Liver (tissue), 9 donors: ENCODE data around the gene FAT1. TPM values are rescaled to one million over a fixed set of nuclear protein-coding genes. Genes with fewer than 3 reads are reported as not detected.

Experiments used
- DNase-seq: peaks from one replicate; pipeline ENCODE4 v3.0.0-alpha.2; 2017; ENCODE audit warnings: low spot score
- H3K27ac ChIP-seq, 2 donors: one replicate each; pipeline ENCODE4 v1.7.0; 2013; ENCODE audit warnings: inconsistent platforms in 2 of 2, low read length in 2 of 2, control low read depth in 1 of 2, low read depth in 1 of 2, mild to moderate bottlenecking in 1 of 2
- H3K27me3 ChIP-seq, 4 donors: one replicate each; pipeline versions ENCODE4 v1.6.1 to v1.7.0; 2013; ENCODE audit warnings: low read length in 3 of 4, inconsistent platforms in 1 of 4, mild to moderate bottlenecking in 1 of 4, moderate library complexity in 1 of 4; ENCODE audit not compliant: control insufficient read depth in 4 of 4, insufficient read depth in 4 of 4
- H3K36me3 ChIP-seq, 4 donors: one replicate each; pipeline versions ENCODE4 v1.6.1 to v1.7.0; 2013; ENCODE audit warnings: low read length in 3 of 4, mild to moderate bottlenecking in 3 of 4, low read depth in 1 of 4, moderate library complexity in 1 of 4; ENCODE audit not compliant: control insufficient read depth in 4 of 4, insufficient read depth in 3 of 4
- H3K4me1 ChIP-seq, 4 donors: one replicate each; pipeline versions ENCODE4 v1.6.1 to v1.7.0; 2013; ENCODE audit warnings: low read length in 3 of 4, mild to moderate bottlenecking in 3 of 4, moderate library complexity in 1 of 4; ENCODE audit not compliant: control insufficient read depth in 4 of 4, insufficient read depth in 4 of 4
- H3K4me3 ChIP-seq, 3 donors: one replicate each; pipeline versions ENCODE4 v1.6.1 to v1.7.0; 2013; ENCODE audit warnings: low read length in 3 of 3, control low read depth in 1 of 3, low read depth in 1 of 3, mild to moderate bottlenecking in 1 of 3
- H3K9ac ChIP-seq, 2 donors: one replicate each; pipeline ENCODE4 v1.7.0; 2013; ENCODE audit warnings: low read length in 2 of 2, mild to moderate bottlenecking in 2 of 2, moderate library complexity in 2 of 2, control low read depth in 1 of 2, low read depth in 1 of 2
- H3K9me3 ChIP-seq, 4 donors: one replicate each; pipeline versions ENCODE4 v1.6.1 to v1.7.0; 2013; ENCODE audit warnings: low read length in 3 of 4; ENCODE audit not compliant: control insufficient read depth in 4 of 4
- FOXA1 ChIP-seq: IDR thresholded peaks from 2 replicates; pipeline ENCODE4 v1.6.1; 2016; ENCODE audit warnings: antibody characterized with exemption
- FOXA2 ChIP-seq: IDR thresholded peaks from 2 replicates; pipeline ENCODE4 v1.6.1; 2016; ENCODE audit warnings: antibody characterized with exemption
- HNF4A ChIP-seq, 2 donors: conservative IDR thresholded peaks; 2 replicates each; pipeline ENCODE4 v1.6.1; 2016; ENCODE audit warnings: antibody characterized with exemption in 2 of 2, mild to moderate bottlenecking in 2 of 2
- HNF4G ChIP-seq: IDR thresholded peaks from 2 replicates; pipeline ENCODE4 v1.6.1; 2016; ENCODE audit warnings: antibody characterized with exemption
- JUND ChIP-seq, 2 donors: IDR thresholded peaks; 2 replicates each; pipeline ENCODE4 v1.6.1; 2016; ENCODE audit warnings: antibody characterized with exemption in 2 of 2
- NR2F2 ChIP-seq: IDR thresholded peaks from 2 replicates; pipeline ENCODE4 v1.6.1; 2016; ENCODE audit warnings: antibody characterized with exemption
- RAD21 ChIP-seq, 2 donors: IDR thresholded peaks; 2 replicates each; pipeline ENCODE4 v1.6.1; 2016; ENCODE audit warnings: antibody characterized with exemption in 2 of 2, mild to moderate bottlenecking in 2 of 2
- RXRA ChIP-seq, 2 donors: IDR thresholded peaks; 2 replicates each; pipeline ENCODE4 v1.6.1; 2017 to 2018; ENCODE audit warnings: antibody characterized with exemption in 2 of 2, mild to moderate bottlenecking in 1 of 2
- SP1 ChIP-seq: IDR thresholded peaks from 2 replicates; pipeline ENCODE4 v1.6.1; 2018; ENCODE audit warnings: antibody characterized with exemption, mild to moderate bottlenecking
- TAF1 ChIP-seq: conservative IDR thresholded peaks from 2 replicates; pipeline ENCODE4 v1.6.1; 2016; ENCODE audit warnings: antibody characterized with exemption, mild to moderate bottlenecking
- WGBS: extraction: QIAGEN DNeasy Blood & Tissue Kit; methylation state at CpG from one replicate; pipeline ENCODE4 v1.1.7; 2013; 5-methylcytosine and 5-hydroxymethylcytosine counted together
- polyA plus RNA-seq, 2 donors: library from polyadenylated mRNA; stranded (reverse) in 1 of 2; unstranded in 1 of 2; fragments of 200-250 nt in 1 of 2; fragments of >200 nt in 1 of 2; fragmentation: Nextera tagmentation in 1 of 2; extraction: Ambion mirVana in 1 of 2; gene quantifications; one replicate each; pipeline versions ENCODE4 v1.2.1 to v1.2.3, GENCODE V29; 2013 to 2015
- total RNA-seq, 2 donors: library from RNA; depleted of rRNA; stranded (reverse); fragments of >200 nt; gene quantifications; one replicate each; pipeline ENCODE4 v1.2.3, GENCODE V29; 2014
- TF ChIP-seq, protein P1 (sequence below): IDR thresholded peaks from 2 replicates; pipeline ENCODE4 v1.6.1; 2016; ENCODE audit warnings: antibody characterized with exemption
- TF ChIP-seq, protein P2 (sequence below): fragments of 150-350 bp; IDR thresholded peaks from 2 replicates; pipeline ENCODE4 v1.5.1; 2017; ENCODE audit warnings: improper control_type of control experiment, low read depth, low read length; ENCODE audit not compliant: missing input control
- TF ChIP-seq, protein P3 (sequence below): IDR thresholded peaks from 2 replicates; pipeline ENCODE4 v1.6.1; 2016; ENCODE audit warnings: antibody characterized with exemption
- TF ChIP-seq, protein P4 (sequence below): IDR thresholded peaks from 2 replicates; pipeline ENCODE4 v1.6.1; 2016; ENCODE audit warnings: antibody characterized with exemption, mild to moderate bottlenecking
- donor health status: healthy.
- donor health status: healthy.
- donor health status: healthy.
- donor health status: healthy.
- donor health status: healthy.

Gene FAT1
- total and polyA plus RNA-seq, 4 donors, result 10.0 to 48.0 (median 30.0) TPM

DNA sequence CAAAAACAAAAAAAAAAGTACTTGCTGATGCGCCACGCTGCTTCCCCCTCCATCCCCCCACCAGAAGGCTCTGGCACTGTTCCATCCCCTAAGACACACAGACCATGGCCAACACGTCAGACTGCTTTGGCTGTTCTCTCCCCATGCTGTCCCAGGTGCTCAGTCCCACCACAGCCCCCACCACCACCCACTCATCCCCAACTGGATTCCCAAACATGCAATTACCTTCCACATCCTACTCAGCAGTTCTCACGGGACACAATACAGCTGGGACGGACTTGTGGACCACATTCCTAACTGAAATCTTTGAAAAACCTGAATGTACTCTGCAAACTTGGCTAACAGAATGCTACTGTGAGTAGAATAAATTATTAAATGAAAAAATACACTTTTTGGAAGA, 8.6 kb downstream of the FAT1 start (continued):
- TF ChIP-seq RXRA (IDR thresholded peaks at IDR 0.05) (no peak), JUND (IDR thresholded peaks at IDR 0.05) (no peak), HNF4G (no peak), FOXA2 (no peak)
- TF ChIP-seq, protein P1, sequence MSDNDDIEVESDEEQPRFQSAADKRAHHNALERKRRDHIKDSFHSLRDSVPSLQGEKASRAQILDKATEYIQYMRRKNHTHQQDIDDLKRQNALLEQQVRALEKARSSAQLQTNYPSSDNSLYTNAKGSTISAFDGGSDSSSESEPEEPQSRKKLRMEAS, result no peak

DNA sequence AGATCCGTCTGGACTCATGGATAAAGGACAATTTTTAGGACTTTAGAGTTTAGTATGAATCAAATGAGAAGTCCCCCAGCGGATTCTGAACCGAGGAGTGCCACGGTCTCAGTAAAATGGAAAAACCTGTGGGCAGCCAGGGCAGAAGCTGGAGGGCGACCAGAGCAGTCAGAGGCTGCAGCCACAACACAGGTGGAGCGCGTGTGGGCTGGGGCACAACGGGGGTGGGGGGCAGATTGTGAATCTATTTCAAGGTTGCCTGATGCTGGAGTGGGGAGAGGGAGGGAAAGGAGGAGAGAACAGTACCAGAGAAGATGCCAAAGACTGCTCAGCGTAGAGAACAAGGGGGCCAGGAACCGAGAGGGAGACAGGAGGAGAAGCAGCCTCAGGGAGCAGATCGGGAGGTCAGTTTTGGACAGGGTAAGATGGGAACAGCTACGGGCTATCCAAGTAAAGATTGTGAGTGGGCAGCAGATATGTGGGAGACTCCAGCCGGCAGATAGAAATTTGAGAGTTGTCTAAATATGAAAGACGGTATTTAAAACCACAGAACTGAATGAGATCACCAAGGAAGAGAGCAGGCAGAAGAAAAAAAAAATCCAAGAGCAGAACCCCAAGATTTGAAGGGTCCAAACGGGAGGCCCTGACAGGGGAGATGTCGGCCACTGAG, 9.5 kb downstream of the FAT1 start:
- no peaks in the 10 kb centered on the region for H3K27me3 ChIP-seq
- TF ChIP-seq HNF4G, result no peak
- TF ChIP-seq, protein P1, result no peak
- TF ChIP-seq, protein P2, sequence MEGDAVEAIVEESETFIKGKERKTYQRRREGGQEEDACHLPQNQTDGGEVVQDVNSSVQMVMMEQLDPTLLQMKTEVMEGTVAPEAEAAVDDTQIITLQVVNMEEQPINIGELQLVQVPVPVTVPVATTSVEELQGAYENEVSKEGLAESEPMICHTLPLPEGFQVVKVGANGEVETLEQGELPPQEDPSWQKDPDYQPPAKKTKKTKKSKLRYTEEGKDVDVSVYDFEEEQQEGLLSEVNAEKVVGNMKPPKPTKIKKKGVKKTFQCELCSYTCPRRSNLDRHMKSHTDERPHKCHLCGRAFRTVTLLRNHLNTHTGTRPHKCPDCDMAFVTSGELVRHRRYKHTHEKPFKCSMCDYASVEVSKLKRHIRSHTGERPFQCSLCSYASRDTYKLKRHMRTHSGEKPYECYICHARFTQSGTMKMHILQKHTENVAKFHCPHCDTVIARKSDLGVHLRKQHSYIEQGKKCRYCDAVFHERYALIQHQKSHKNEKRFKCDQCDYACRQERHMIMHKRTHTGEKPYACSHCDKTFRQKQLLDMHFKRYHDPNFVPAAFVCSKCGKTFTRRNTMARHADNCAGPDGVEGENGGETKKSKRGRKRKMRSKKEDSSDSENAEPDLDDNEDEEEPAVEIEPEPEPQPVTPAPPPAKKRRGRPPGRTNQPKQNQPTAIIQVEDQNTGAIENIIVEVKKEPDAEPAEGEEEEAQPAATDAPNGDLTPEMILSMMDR, result no peak
- no peak for TF ChIP-seq FOXA2
- TF ChIP-seq NR2F2, result no peak
- TF ChIP-seq SP1, result no peak
- TF ChIP-seq, protein P3, sequence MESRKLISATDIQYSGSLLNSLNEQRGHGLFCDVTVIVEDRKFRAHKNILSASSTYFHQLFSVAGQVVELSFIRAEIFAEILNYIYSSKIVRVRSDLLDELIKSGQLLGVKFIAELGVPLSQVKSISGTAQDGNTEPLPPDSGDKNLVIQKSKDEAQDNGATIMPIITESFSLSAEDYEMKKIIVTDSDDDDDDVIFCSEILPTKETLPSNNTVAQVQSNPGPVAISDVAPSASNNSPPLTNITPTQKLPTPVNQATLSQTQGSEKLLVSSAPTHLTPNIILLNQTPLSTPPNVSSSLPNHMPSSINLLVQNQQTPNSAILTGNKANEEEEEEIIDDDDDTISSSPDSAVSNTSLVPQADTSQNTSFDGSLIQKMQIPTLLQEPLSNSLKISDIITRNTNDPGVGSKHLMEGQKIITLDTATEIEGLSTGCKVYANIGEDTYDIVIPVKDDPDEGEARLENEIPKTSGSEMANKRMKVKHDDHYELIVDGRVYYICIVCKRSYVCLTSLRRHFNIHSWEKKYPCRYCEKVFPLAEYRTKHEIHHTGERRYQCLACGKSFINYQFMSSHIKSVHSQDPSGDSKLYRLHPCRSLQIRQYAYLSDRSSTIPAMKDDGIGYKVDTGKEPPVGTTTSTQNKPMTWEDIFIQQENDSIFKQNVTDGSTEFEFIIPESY, result no peak
- TF ChIP-seq TAF1, result no peak
- TF ChIP-seq, protein P4, sequence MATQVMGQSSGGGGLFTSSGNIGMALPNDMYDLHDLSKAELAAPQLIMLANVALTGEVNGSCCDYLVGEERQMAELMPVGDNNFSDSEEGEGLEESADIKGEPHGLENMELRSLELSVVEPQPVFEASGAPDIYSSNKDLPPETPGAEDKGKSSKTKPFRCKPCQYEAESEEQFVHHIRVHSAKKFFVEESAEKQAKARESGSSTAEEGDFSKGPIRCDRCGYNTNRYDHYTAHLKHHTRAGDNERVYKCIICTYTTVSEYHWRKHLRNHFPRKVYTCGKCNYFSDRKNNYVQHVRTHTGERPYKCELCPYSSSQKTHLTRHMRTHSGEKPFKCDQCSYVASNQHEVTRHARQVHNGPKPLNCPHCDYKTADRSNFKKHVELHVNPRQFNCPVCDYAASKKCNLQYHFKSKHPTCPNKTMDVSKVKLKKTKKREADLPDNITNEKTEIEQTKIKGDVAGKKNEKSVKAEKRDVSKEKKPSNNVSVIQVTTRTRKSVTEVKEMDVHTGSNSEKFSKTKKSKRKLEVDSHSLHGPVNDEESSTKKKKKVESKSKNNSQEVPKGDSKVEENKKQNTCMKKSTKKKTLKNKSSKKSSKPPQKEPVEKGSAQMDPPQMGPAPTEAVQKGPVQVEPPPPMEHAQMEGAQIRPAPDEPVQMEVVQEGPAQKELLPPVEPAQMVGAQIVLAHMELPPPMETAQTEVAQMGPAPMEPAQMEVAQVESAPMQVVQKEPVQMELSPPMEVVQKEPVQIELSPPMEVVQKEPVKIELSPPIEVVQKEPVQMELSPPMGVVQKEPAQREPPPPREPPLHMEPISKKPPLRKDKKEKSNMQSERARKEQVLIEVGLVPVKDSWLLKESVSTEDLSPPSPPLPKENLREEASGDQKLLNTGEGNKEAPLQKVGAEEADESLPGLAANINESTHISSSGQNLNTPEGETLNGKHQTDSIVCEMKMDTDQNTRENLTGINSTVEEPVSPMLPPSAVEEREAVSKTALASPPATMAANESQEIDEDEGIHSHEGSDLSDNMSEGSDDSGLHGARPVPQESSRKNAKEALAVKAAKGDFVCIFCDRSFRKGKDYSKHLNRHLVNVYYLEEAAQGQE, result no peak
- TF ChIP-seq HNF4A (conservative IDR thresholded peaks at IDR 0.05), result no peak
- no peak for TF ChIP-seq RXRA (IDR thresholded peaks at IDR 0.05)
- no peak for TF ChIP-seq FOXA1
- TF ChIP-seq RAD21 (IDR thresholded peaks at IDR 0.05), result no peak
- WGBS, result 92% methylated on average over 16 of the region's 16 CpGs
- H3K9me3 ChIP-seq, result peaks cover 0 to 6% (median 3%) of the 10 kb centered on the region in 4 donors
- no peak overlapping the region for H3K27ac ChIP-seq
- H3K4me3 ChIP-seq, result no peak overlapping the region
- H3K36me3 ChIP-seq, result peaks cover 0 to under 1% (median 0%) of the 10 kb centered on the region in 4 donors
- H3K4me1 ChIP-seq, result no peaks in the 10 kb centered on the region
- H3K9ac ChIP-seq, result no peak overlapping the region
- no peak for DNase-seq
